ENCODE data around the gene PSMA5.

GRCh38 chr1:109381573-109381972, 44.7 kb downstream of the PSMA5 start:
- TF ChIP-seq, protein P1, sequence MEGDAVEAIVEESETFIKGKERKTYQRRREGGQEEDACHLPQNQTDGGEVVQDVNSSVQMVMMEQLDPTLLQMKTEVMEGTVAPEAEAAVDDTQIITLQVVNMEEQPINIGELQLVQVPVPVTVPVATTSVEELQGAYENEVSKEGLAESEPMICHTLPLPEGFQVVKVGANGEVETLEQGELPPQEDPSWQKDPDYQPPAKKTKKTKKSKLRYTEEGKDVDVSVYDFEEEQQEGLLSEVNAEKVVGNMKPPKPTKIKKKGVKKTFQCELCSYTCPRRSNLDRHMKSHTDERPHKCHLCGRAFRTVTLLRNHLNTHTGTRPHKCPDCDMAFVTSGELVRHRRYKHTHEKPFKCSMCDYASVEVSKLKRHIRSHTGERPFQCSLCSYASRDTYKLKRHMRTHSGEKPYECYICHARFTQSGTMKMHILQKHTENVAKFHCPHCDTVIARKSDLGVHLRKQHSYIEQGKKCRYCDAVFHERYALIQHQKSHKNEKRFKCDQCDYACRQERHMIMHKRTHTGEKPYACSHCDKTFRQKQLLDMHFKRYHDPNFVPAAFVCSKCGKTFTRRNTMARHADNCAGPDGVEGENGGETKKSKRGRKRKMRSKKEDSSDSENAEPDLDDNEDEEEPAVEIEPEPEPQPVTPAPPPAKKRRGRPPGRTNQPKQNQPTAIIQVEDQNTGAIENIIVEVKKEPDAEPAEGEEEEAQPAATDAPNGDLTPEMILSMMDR (IDR thresholded peaks at IDR 0.05), result no peak
- TF ChIP-seq POLR2A (IDR thresholded peaks at IDR 0.05), result no peak
